HepG2 (cell line): Measurements from ENCODE around the gene ZFP36L2. TPM values are rescaled to one million over a fixed set of nuclear protein-coding genes. Genes with fewer than 3 reads are reported as not detected.
A peak's percentile ranks its signal among the peaks of the same experiment; 100 is the strongest.

Experiments used
- ATF3 ChIP-seq: sonication (generic); formaldehyde crosslinking; IDR thresholded peaks from 2 replicates; pipeline ENCODE4 v1.4.0; 2020; ENCODE audit warnings: missing genetic modification reagents
- BCL6 ChIP-seq: IDR thresholded peaks from 2 replicates; pipeline ENCODE4 v1.6.1; 2016; ENCODE audit warnings: missing genetic modification reagents, missing compliant biosample characterization
- FLYWCH1 ChIP-seq: sonication (generic); formaldehyde crosslinking; IDR thresholded peaks from 2 replicates; pipeline ENCODE4 v1.8.1; 2023; ENCODE audit warnings: mild to moderate bottlenecking, missing genetic modification reagents
- HOXA3 ChIP-seq: sonication (generic); formaldehyde crosslinking; IDR thresholded peaks from 2 replicates; pipeline ENCODE4 v1.5.0; 2020; ENCODE audit warnings: missing genetic modification reagents
- JUN ChIP-seq: sonication (generic); formaldehyde crosslinking; IDR thresholded peaks from 2 replicates; pipeline ENCODE4 v1.4.0; 2020; ENCODE audit warnings: mild to moderate bottlenecking, missing genetic modification reagents
- KLF13 ChIP-seq: sonication (generic); formaldehyde crosslinking; IDR thresholded peaks from 2 replicates; pipeline ENCODE4 v1.4.0; 2020; ENCODE audit warnings: mild to moderate bottlenecking, missing genetic modification reagents
- NCOR1 ChIP-seq: fragments of 200-600 bp; sonication (generic); IDR thresholded peaks from 2 replicates; pipeline ENCODE4 v1.7.0; 2017; ENCODE audit warnings: antibody characterized with exemption, low read length, borderline replicate concordance
- NFYC ChIP-seq: IDR thresholded peaks from 2 replicates; pipeline ENCODE4 v1.6.1; 2016; ENCODE audit warnings: missing genetic modification reagents, missing compliant biosample characterization
- NR2F2 ChIP-seq: IDR thresholded peaks from 2 replicates; pipeline ENCODE4 v1.6.1; 2012; ENCODE audit warnings: low read depth, inconsistent platforms, borderline replicate concordance
- PCBP2 ChIP-seq: fragments of 200-400 bp; formaldehyde crosslinking; optimal IDR thresholded peaks from 2 replicates; pipeline ENCODE3; 2018; ENCODE audit warnings: low read length, low read depth; ENCODE audit not compliant: poor library complexity, severe bottlenecking
- PHF21A ChIP-seq: sonication (generic); formaldehyde crosslinking; IDR thresholded peaks from 2 replicates; pipeline ENCODE4 v1.5.0; 2020; ENCODE audit warnings: mild to moderate bottlenecking, missing genetic modification reagents
- RBM22 ChIP-seq: fragments of 200-400 bp; formaldehyde crosslinking; optimal IDR thresholded peaks from 2 replicates; pipeline ENCODE3; 2017; ENCODE audit warnings: mild to moderate bottlenecking, low read length, moderate library complexity
- ZNF18 ChIP-seq: sonication (generic); formaldehyde crosslinking; IDR thresholded peaks from 2 replicates; pipeline ENCODE4 v1.8.0; 2022; ENCODE audit warnings: mild to moderate bottlenecking, missing genetic modification reagents; ENCODE audit not compliant: insufficient replicate concordance
- ZNF550 ChIP-seq: sonication (generic); formaldehyde crosslinking; IDR thresholded peaks from 2 replicates; pipeline ENCODE4 v1.4.0; 2020; ENCODE audit warnings: mild to moderate bottlenecking, missing genetic modification reagents, borderline replicate concordance
- ZNF710 ChIP-seq: sonication (generic); formaldehyde crosslinking; IDR thresholded peaks from 2 replicates; pipeline ENCODE4 v1.5.0; 2020; ENCODE audit warnings: mild to moderate bottlenecking, missing genetic modification reagents, borderline replicate concordance
- polyA plus RNA-seq, 8 experiments: library from polyadenylated mRNA; depleted of rRNA in 3 of 8; stranded (reverse) in 7 of 8; unstranded in 1 of 8; fragments of >200 nt; fragmentation: Illumina TruSeq in 4 of 8; extraction: Trizol in 4 of 8; gene quantifications; 2 replicates each; pipeline versions ENCODE4 v1.2.1 to v1.2.3, GENCODE V29; 2011 to 2016; ENCODE audit warnings: low read depth in 4 of 8, missing spikeins in 1 of 8, mixed read lengths in 1 of 8; ENCODE audit not compliant: insufficient read depth in 1 of 8
- total RNA-seq, 5 experiments: library from RNA; depleted of rRNA; stranded (reverse); fragments of >200 nt; fragmentation: Illumina TruSeq; extraction: Trizol; gene quantifications; 2 replicates each; pipeline ENCODE4 v1.2.3, GENCODE V29; 2016; ENCODE audit warnings: low read depth in 1 of 5
- TF ChIP-seq, protein P1 (sequence below), 2 experiments: fragments of 450-650 bp in 1 of 2; sonication (generic) in 1 of 2; formaldehyde crosslinking in 1 of 2; IDR thresholded peaks; 2 replicates each; pipeline versions ENCODE4 v1.6.1 to v1.8.0; 2016 to 2022; ENCODE audit warnings: antibody characterized with exemption in 1 of 2, mild to moderate bottlenecking in 1 of 2, missing genetic modification reagents in 1 of 2

Gene ZFP36L2
- total and polyA plus RNA-seq, 2 of the 13 experiments (the other 11 are each of a cell fraction or from before 2014, with no cell fraction given): 11.2 to 21.8 TPM

- no peak; the same call in 1 of the 2 replicates for TF ChIP-seq KLF13 (CRISPR knock-in tag)
- TF ChIP-seq HOXA3 (CRISPR knock-in tag): peak; percentile 49; the same call in 1 of the 2 replicates
- TF ChIP-seq ZNF18 (CRISPR knock-in tag): no peak
- no peak for TF ChIP-seq NFYC (CRISPR knock-in tag)
- no peak for TF ChIP-seq ATF3
- no peak; the same call in 1 of the 2 replicates for TF ChIP-seq BCL6 (CRISPR knock-in tag)
- TF ChIP-seq NR2F2: no peak
- no peak for TF ChIP-seq PHF21A (CRISPR knock-in tag)
- no peak for TF ChIP-seq JUN (CRISPR knock-in tag)
- TF ChIP-seq, protein P1, sequence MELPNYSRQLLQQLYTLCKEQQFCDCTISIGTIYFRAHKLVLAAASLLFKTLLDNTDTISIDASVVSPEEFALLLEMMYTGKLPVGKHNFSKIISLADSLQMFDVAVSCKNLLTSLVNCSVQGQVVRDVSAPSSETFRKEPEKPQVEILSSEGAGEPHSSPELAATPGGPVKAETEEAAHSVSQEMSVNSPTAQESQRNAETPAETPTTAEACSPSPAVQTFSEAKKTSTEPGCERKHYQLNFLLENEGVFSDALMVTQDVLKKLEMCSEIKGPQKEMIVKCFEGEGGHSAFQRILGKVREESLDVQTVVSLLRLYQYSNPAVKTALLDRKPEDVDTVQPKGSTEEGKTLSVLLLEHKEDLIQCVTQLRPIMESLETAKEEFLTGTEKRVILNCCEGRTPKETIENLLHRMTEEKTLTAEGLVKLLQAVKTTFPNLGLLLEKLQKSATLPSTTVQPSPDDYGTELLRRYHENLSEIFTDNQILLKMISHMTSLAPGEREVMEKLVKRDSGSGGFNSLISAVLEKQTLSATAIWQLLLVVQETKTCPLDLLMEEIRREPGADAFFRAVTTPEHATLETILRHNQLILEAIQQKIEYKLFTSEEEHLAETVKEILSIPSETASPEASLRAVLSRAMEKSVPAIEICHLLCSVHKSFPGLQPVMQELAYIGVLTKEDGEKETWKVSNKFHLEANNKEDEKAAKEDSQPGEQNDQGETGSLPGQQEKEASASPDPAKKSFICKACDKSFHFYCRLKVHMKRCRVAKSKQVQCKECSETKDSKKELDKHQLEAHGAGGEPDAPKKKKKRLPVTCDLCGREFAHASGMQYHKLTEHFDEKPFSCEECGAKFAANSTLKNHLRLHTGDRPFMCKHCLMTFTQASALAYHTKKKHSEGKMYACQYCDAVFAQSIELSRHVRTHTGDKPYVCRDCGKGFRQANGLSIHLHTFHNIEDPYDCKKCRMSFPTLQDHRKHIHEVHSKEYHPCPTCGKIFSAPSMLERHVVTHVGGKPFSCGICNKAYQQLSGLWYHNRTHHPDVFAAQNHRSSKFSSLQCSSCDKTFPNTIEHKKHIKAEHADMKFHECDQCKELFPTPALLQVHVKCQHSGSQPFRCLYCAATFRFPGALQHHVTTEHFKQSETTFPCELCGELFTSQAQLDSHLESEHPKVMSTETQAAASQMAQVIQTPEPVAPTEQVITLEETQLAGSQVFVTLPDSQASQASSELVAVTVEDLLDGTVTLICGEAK (IDR thresholded peaks at IDR 0.05): peak; percentile 29; the same call in 1 of the 2 replicates
- TF ChIP-seq, protein P1 (CRISPR knock-in tag; IDR thresholded peaks at IDR 0.05): no peak
- no peak for TF ChIP-seq PCBP2
- TF ChIP-seq ZNF550 (CRISPR knock-in tag): no peak
- no peak for TF ChIP-seq RBM22
- TF ChIP-seq NCOR1: no peak
- TF ChIP-seq ZNF710 (CRISPR knock-in tag): no peak
- no peak for TF ChIP-seq FLYWCH1
Measured at GRCh38 chr2:43218702-43219382, 7.6 kb downstream of the ZFP36L2 start (continued).
